K562 (cell line): ENCODE measurements around the gene TLX3. TPM values are rescaled to one million over a fixed set of nuclear protein-coding genes. Genes with fewer than 3 reads are reported as not detected.

Experiments used
- ATAC-seq: fragments of 200-7000 bp; cut with Tn5 transposase; 3 replicates; pipeline ENCODE4 v1.9.1; 2020; ENCODE audit warnings: moderate library complexity
- BruUV-seq: library from RNA; stranded (reverse); fragments of 400-500 nt; replicated peaks from 2 replicates; lab custom pipeline; 2021; lab: Mats Ljungman, UMichigan
- CTCF ChIA-PET: fragments of 300-600 bp; formaldehyde crosslinking; extraction: SDS; loops from one replicate; lab custom pipeline; 2021; ENCODE audit warnings: low intra/inter-chr PET ratio; lab: Yijun Ruan, JAX
- POLR2A ChIA-PET: fragments of 300-600, 350-650 bp; sonication (Branson Sonifier 250); formaldehyde crosslinking; extraction: SDS; loops from one replicate; lab custom pipeline; 2021; ENCODE audit warnings: antibody characterized with exemption, inconsistent platforms; lab: Yijun Ruan, JAX
- DNase-seq, 4 experiments: peaks; one replicate each; pipeline versions ENCODE4 v3.0.0 to v3.0.0-alpha.2; 2011 to 2018; ENCODE audit warnings: low spot score in 3 of 4, mixed read lengths in 3 of 4; ENCODE audit errors: extremely low read depth in 1 of 4
- FAIRE-seq: peaks from 2 replicates; lab custom pipeline; 2011; peaks lifted over from hg19 to GRCh38; lab: Jason Lieb, UNC
- H2AFZ ChIP-seq: 2 replicates; pipeline ENCODE4 v1.6.0; 2011; ENCODE audit warnings: low read depth, low read length, control low read depth, inconsistent platforms
- H3K27ac ChIP-seq: fragments of 200-600 bp; 3 replicates; pipeline ENCODE4 v1.8.0; 2011; ENCODE audit warnings: low read depth, mild to moderate bottlenecking, control low read depth, inconsistent platforms, low read length, moderate library complexity, mixed read lengths; ENCODE audit errors: extremely low read depth
- H3K27me3 ChIP-seq, 2 experiments: fragments of 300-600 bp in 1 of 2; 2 replicates in 1 of 2; 3 replicates in 1 of 2; pipeline versions ENCODE4 v1.6.0 to v1.8.0; 2011; ENCODE audit warnings: inconsistent platforms in 2 of 2, low read length in 2 of 2, mild to moderate bottlenecking in 1 of 2, mixed read lengths in 1 of 2, moderate library complexity in 1 of 2; ENCODE audit not compliant: control insufficient read depth in 2 of 2, insufficient read depth in 2 of 2
- H3K36me3 ChIP-seq: fragments of 300-600 bp; 3 replicates; pipeline ENCODE4 v1.8.0; 2011; ENCODE audit warnings: mild to moderate bottlenecking, low read length, inconsistent platforms; ENCODE audit not compliant: control insufficient read depth, insufficient read depth
- H3K4me1 ChIP-seq, 2 experiments: fragments of 200-600 bp in 1 of 2; replicated peaks in 1 of 2; 2 replicates in 1 of 2; 3 replicates in 1 of 2; pipeline versions ENCODE4 v1.5.1 to v1.8.0; 2011; ENCODE audit warnings: inconsistent platforms in 2 of 2, low read length in 2 of 2, mild to moderate bottlenecking in 1 of 2, mixed read lengths in 1 of 2, moderate library complexity in 1 of 2; ENCODE audit not compliant: control insufficient read depth in 2 of 2, insufficient read depth in 2 of 2
- H3K4me2 ChIP-seq: 2 replicates; pipeline ENCODE4 v1.6.1; 2011; ENCODE audit warnings: low read length, control low read depth, inconsistent platforms, mixed read lengths; ENCODE audit not compliant: insufficient read depth
- H3K4me3 ChIP-seq: fragments of 200-600 bp; sonication (generic), shearing (Covaris generic); 2 replicates; pipeline ENCODE4 v1.5.1; 2016; ENCODE audit warnings: control low read depth, inconsistent platforms
- H3K79me2 ChIP-seq: fragments of 200-600 bp; 3 replicates; pipeline ENCODE4 v1.8.0; 2011; ENCODE audit warnings: low read length, inconsistent platforms; ENCODE audit not compliant: control insufficient read depth, insufficient read depth
- H3K9ac ChIP-seq, 2 experiments: 2 replicates each; pipeline versions ENCODE4 v1.6.0 to v1.6.1; 2011; ENCODE audit warnings: low read depth in 2 of 2, low read length in 2 of 2, control low read depth in 1 of 2, inconsistent platforms in 1 of 2, mild to moderate bottlenecking in 1 of 2, mixed read lengths in 1 of 2; ENCODE audit not compliant: insufficient read depth in 1 of 2
- H3K9me1 ChIP-seq: one replicate; pipeline ENCODE4 v1.6.0; 2011; ENCODE audit warnings: inconsistent platforms, mild to moderate bottlenecking, low read length, moderate library complexity; ENCODE audit not compliant: control insufficient read depth, insufficient read depth
- H3K9me3 ChIP-seq: replicated peaks from 2 replicates; pipeline ENCODE4 v1.5.1; 2011; ENCODE audit warnings: low read depth, low read length, inconsistent platforms; ENCODE audit not compliant: control insufficient read depth, insufficient read depth
- H4K20me1 ChIP-seq: replicated peaks from 2 replicates; pipeline ENCODE4 v1.6.1; 2011; ENCODE audit warnings: low read length, inconsistent platforms, mixed read lengths; ENCODE audit not compliant: control insufficient read depth, insufficient read depth
- CBX5 ChIP-seq: IDR thresholded peaks from 2 replicates; pipeline ENCODE4 v1.6.1; 2014; ENCODE audit warnings: low read depth, borderline replicate concordance
- FOS ChIP-seq: IDR thresholded peaks from 3 replicates; pipeline ENCODE4 v1.6.1; 2011; ENCODE audit not compliant: insufficient read length; ENCODE audit errors: extremely low read depth
- GATAD2A ChIP-seq: fragments of 450-650 bp; IDR thresholded peaks from 2 replicates; pipeline ENCODE4 v1.6.1; 2017
- GTF2A2 ChIP-seq: IDR thresholded peaks from 2 replicates; pipeline ENCODE4 v1.6.1; 2016; ENCODE audit warnings: mild to moderate bottlenecking, missing genetic modification characterization, missing compliant biosample characterization
- HNRNPLL ChIP-seq: fragments of 200-400 bp; formaldehyde crosslinking; IDR thresholded peaks from 2 replicates; pipeline ENCODE4 v1.6.1; 2017; ENCODE audit warnings: low read length, low read depth, mild to moderate bottlenecking; ENCODE audit not compliant: poor library complexity, severe bottlenecking
- MAFG ChIP-seq: fragments of 450-650 bp; conservative IDR thresholded peaks from 2 replicates; pipeline ENCODE4 v1.6.1; 2016; ENCODE audit warnings: missing genetic modification characterization, missing compliant biosample characterization
- MCM7 ChIP-seq, 2 experiments: fragments of 450-650 bp; IDR thresholded peaks; 2 replicates each; pipeline ENCODE4 v1.6.1; 2016 to 2018
- NFXL1 ChIP-seq: fragments of 450-650 bp; formaldehyde crosslinking; IDR thresholded peaks from 2 replicates; pipeline ENCODE4 v1.4.0; 2021; ENCODE audit warnings: mild to moderate bottlenecking
- POLR2A ChIP-seq: fragments of 450-650 bp; conservative IDR thresholded peaks from 2 replicates; pipeline ENCODE4 v1.6.1; 2016
- TFAM ChIP-seq: fragments of 250-450 bp; sonication (Bioruptor Pico); conservative IDR thresholded peaks from 2 replicates; pipeline ENCODE4 v1.5.0; 2021; ENCODE audit warnings: mild to moderate bottlenecking, moderate library complexity
- ZNF592 ChIP-seq: fragments of 450-650 bp; IDR thresholded peaks from 2 replicates; pipeline ENCODE4 v1.6.1; 2017; ENCODE audit warnings: antibody characterized with exemption, mild to moderate bottlenecking
- WGBS: fragments of 100-300 bp; shearing (Covaris generic); methylation state at CpG from one replicate; pipeline ENCODE4 v1.1.6; 2016; ENCODE audit warnings: low coverage, mixed read lengths; ENCODE audit not compliant: insufficient coverage; ENCODE audit errors: missing lambda C conversion rate; 5-methylcytosine and 5-hydroxymethylcytosine counted together
- in situ Hi-C: fragments of 300-500 bp; cut with MboI; formaldehyde crosslinking; loops from 4 replicates; pipeline ENCODE4 v1.15.0; 2018; ENCODE audit warnings: inconsistent platforms, mixed read lengths
- intact Hi-C: fragments of 100-400 bp; cut with micrococcal nuclease; formaldehyde crosslinking; loops from 2 replicates; pipeline ENCODE4 v1.14.2; 2022
- polyA plus RNA-seq, 8 experiments: library from polyadenylated mRNA; depleted of rRNA in 4 of 8; stranded (reverse) in 5 of 8; unstranded in 3 of 8; fragments of >200 nt; fragmentation: Nextera tagmentation in 2 of 8; fragmentation: Illumina TruSeq in 1 of 8; extraction: Ambion mirVana in 2 of 8; extraction: Trizol in 1 of 8; gene quantifications; 2 replicates each; pipeline versions ENCODE4 v1.2.1 to v1.2.3, GENCODE V29; 2011 to 2014; ENCODE audit warnings: inconsistent platforms in 1 of 8, missing spikeins in 1 of 8
- total RNA-seq, 7 experiments: library from RNA; depleted of rRNA in 6 of 7; stranded (reverse); fragments of >200 nt in 6 of 7; fragmentation: Illumina TruSeq in 2 of 7; extraction: Trizol in 2 of 7; gene quantifications; 2 replicates each; pipeline versions ENCODE4 v1.2.1 to v1.2.3, GENCODE V29; 2011 to 2021; ENCODE audit warnings: low replicate concordance in 1 of 7
- TF ChIP-seq, protein P1 (sequence below): fragments of 250-450 bp; sonication (Bioruptor Pico); IDR thresholded peaks from 2 replicates; pipeline ENCODE4 v1.5.0; 2020; ENCODE audit warnings: mild to moderate bottlenecking
- TF ChIP-seq, protein P2 (sequence below): fragments of 250-450 bp; sonication (Bioruptor Pico); IDR thresholded peaks from 2 replicates; pipeline ENCODE4 v1.9.0; 2021; ENCODE audit warnings: mild to moderate bottlenecking, inconsistent platforms
- TF ChIP-seq, protein P3 (sequence below): fragments of 250-450 bp; sonication (Bioruptor Pico); IDR thresholded peaks from 2 replicates; pipeline ENCODE4 v1.5.0; 2021

Gene TLX3
- total and polyA plus RNA-seq, 9 of the 15 experiments (the other 6 are each of a cell fraction or from before 2014, with no cell fraction given) = not detected

- Histone ChIP-seq H3K27me3 (peaks cover 0 to 39% of the 10 kb centered on the region in 2 experiments; a peak in 3 of 5 replicates), H3K4me1 (peaks cover 0 to 8% of the 10 kb centered on the region in 2 experiments; a peak in 1 of 5 replicates), H3K27ac (no peak overlapping the region), H3K4me3 (no peak overlapping the region), H3K9me3 (no peaks in the 10 kb centered on the region), H4K20me1 (no peaks in the 10 kb centered on the region), H3K79me2 (no peaks in the 10 kb centered on the region), H3K36me3 (no peaks in the 10 kb centered on the region), H2AFZ (no peak overlapping the region), H3K9ac (no peak overlapping the region), H3K4me2 (no peak overlapping the region), H3K9me1 (no peaks in the 10 kb centered on the region)
- ChIA-PET CTCF (no interaction called here), POLR2A (no interaction called here)
- in situ Hi-C loops (no loop called here), intact Hi-C loops (no loop called here)
- ATAC-seq (no peak), DNase-seq (no peak), FAIRE-seq (no peak)
- BruUV-seq = no TSS peak
- TF ChIP-seq, protein P1, sequence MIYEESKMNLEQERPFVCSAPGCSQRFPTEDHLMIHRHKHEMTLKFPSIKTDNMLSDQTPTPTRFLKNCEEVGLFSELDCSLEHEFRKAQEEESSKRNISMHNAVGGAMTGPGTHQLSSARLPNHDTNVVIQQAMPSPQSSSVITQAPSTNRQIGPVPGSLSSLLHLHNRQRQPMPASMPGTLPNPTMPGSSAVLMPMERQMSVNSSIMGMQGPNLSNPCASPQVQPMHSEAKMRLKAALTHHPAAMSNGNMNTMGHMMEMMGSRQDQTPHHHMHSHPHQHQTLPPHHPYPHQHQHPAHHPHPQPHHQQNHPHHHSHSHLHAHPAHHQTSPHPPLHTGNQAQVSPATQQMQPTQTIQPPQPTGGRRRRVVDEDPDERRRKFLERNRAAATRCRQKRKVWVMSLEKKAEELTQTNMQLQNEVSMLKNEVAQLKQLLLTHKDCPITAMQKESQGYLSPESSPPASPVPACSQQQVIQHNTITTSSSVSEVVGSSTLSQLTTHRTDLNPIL (CRISPR knock-in tag) = no peak
- no peak for TF ChIP-seq TFAM (CRISPR knock-in tag)
- no peak for TF ChIP-seq POLR2A
- TF ChIP-seq, protein P2, sequence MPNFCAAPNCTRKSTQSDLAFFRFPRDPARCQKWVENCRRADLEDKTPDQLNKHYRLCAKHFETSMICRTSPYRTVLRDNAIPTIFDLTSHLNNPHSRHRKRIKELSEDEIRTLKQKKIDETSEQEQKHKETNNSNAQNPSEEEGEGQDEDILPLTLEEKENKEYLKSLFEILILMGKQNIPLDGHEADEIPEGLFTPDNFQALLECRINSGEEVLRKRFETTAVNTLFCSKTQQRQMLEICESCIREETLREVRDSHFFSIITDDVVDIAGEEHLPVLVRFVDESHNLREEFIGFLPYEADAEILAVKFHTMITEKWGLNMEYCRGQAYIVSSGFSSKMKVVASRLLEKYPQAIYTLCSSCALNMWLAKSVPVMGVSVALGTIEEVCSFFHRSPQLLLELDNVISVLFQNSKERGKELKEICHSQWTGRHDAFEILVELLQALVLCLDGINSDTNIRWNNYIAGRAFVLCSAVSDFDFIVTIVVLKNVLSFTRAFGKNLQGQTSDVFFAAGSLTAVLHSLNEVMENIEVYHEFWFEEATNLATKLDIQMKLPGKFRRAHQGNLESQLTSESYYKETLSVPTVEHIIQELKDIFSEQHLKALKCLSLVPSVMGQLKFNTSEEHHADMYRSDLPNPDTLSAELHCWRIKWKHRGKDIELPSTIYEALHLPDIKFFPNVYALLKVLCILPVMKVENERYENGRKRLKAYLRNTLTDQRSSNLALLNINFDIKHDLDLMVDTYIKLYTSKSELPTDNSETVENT = no peak
- no peak for TF ChIP-seq NFXL1 (CRISPR knock-in tag)
- TF ChIP-seq FOS = no peak
- TF ChIP-seq GATAD2A = no peak
- no peak for TF ChIP-seq HNRNPLL
- no peak for TF ChIP-seq ZNF592
- TF ChIP-seq GTF2A2 = no peak
- TF ChIP-seq CBX5 = no peak
- TF ChIP-seq MAFG = no peak
- TF ChIP-seq, protein P3, sequence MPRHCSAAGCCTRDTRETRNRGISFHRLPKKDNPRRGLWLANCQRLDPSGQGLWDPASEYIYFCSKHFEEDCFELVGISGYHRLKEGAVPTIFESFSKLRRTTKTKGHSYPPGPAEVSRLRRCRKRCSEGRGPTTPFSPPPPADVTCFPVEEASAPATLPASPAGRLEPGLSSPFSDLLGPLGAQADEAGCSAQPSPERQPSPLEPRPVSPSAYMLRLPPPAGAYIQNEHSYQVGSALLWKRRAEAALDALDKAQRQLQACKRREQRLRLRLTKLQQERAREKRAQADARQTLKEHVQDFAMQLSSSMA (CRISPR knock-in tag) = no peak
- no peak for TF ChIP-seq MCM7 (IDR thresholded peaks at IDR 0.05)
- 51% methylated on average over 33 of the region's 41 CpGs for WGBS
These were observed 1.8 kb downstream of the TLX3 start for GRCh38 chr5:171310819-171311321.
